GM20000 (cell line): ENCODE measurements around the gene MAPK4.

ENCODE experiments used
- DNase-seq: peaks from one replicate; pipeline ENCODE4 v3.0.0; 2012; ENCODE audit warnings: low spot score
- CTCF ChIP-seq: IDR thresholded peaks from 2 replicates; pipeline ENCODE4 v1.5.1; 2012; ENCODE audit warnings: mild to moderate bottlenecking, control low read depth; ENCODE audit errors: extremely low read depth, missing control alignments

The MAPK4 gene

GRCh38 chr18:50694147-50694546 is 134.3 kb downstream of the MAPK4 start:
- DNase-seq = no peak
- TF ChIP-seq CTCF = no peak

GRCh38 chr18:50695431-50696176 is 135.7 kb downstream of the MAPK4 start:
- DNase-seq = no peak
- TF ChIP-seq CTCF = no peak

DNA sequence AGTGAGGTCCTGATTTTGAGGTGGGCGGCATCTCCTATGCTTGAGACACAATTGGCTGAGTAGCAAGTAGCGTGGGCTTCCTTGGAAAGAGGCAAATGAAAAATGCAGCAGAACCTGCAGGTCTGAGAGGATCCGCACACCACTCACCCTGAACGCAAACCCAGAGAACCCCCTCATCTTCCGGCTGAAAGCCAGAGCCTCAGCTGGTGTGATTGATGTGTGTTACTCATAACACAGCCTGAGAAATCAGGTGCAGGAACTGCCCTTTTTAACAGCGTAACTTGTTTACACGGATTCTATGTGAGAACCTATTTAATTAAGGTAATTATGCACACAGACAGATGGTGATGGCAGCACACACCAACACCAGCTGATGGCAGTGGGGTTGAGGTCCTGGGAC is 136.5 kb downstream of the MAPK4 start:
- no peak for TF ChIP-seq CTCF
- no peak for DNase-seq

DNA sequence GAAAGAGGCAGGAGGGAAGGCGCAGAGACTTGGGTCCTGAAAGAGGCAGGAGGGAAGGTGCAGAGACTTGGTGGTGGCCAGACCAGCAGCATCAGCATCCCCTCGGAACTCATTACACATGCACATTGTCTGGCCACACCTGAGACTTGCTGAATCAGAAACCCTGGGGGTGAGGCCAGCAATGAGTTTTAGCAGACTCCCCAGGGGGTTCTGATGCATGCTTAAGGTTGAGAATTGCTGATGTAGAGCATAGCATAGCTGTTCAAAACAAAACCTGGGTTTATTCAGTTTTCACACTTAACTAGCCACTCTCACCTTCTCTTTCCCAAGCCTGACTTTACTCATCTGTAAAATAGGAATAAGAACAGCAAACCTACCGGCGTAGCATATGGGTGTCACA is 137.0 kb downstream of the MAPK4 start:
- no peak for TF ChIP-seq CTCF
- no peak for DNase-seq

- no peak for DNase-seq
These were observed 137.6 kb downstream of the MAPK4 start for GRCh38 chr18:50697509-50697908.

DNA sequence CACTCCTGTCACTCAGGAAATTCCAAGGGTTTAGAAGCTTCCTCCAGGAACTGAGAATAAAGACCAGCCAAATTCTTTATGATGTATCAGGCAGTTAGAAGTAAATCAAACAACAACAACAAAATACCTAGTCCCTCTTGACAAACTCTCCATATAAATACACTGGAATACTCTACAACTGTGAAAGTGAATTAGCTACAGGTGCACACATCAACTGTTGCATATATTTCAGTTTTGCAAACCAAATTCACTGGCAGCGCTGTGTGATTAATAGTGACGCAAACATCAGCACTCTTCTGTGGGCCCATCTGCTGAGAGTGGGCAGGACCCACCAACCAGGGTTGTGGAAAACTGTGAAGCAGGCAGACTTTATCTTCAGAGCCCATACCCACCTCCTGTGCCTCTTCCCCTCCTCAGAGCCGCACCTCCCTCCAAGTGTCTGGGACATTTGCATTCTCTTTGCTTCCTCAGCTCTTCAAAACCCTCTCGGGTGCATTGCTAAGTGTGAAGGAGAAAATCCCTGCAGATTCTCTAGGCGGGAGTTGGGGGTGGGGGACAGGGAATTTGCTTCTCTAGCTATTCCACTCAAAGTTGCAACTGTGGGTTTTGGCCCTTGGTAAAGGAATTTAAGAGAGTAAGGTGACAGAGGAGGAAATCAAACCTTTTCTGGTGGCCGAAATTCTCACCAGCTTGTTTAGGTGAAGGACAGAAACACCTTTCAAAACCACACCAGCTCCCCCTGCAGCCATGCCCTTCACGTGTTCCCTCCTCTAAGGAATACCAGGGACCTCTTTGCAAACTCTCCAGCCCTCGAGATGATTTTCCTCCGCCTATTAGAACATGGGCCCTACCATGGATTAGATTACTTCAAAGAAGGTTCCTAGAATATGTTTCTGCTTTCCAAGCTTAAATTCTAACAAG is 140.6 kb downstream of the MAPK4 start:
- TF ChIP-seq CTCF = no peak
- no peak for DNase-seq

More at GRCh38 chr18:50697509-50697908, 137.6 kb downstream of the MAPK4 start:
- no peak for TF ChIP-seq CTCF

DNA sequence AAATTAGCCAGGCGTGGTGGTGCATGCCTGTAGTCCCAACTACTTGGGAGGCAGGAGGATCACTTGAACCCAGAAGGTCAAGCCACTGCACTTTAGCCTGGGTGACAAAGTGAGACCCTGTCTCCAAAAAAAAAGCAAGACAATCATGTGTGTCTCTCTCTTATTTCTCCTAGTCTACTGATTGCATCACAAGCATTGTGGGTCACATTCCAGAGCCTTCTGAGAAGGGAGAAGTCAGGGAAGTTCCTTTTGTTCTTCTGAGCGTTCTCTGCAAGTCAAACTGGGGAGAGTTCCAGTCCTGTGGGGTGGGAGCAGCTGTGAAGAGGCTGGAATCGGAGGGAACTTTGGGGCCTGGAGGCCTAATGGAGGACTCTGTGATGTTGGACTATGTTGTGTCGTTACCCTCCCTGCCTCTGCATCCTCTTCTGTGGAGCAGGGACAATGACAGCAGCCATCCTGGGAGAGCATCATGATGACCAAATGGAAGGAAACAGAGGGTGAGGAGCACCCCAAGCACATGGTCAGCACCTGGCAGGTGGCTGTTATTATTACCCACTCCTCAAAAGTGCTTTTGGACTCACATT is 144.6 kb downstream of the MAPK4 start:
- no peak for DNase-seq
- no peak for TF ChIP-seq CTCF
